Uterus (tissue), 4 donors: ENCODE measurements around the gene THOC2. TPM values are rescaled to one million over a fixed set of nuclear protein-coding genes. Genes with fewer than 3 reads are reported as not detected.
"Not testable (repeated sequence)": the region's sequence is repeated elsewhere in the genome, so short reads cannot be mapped to it uniquely, and the experiment has no call there.

Source experiments
- DNase-seq, 2 donors: peaks; one replicate each; pipeline ENCODE4 v3.0.0-alpha.2; 2019 to 2020
- H3K27ac ChIP-seq, 2 donors: fragments of 200-600 bp; sonication (generic); 1 replicate in 1 of 2; 2 replicates in 1 of 2; pipeline ENCODE4 v1.5.1; 2016 to 2018
- H3K27me3 ChIP-seq, 2 donors: fragments of 200-600 bp; sonication (generic); one replicate each; pipeline ENCODE4 v1.5.1; 2018 to 2019; ENCODE audit warnings: control low read depth in 1 of 2
- H3K36me3 ChIP-seq, 2 donors: fragments of 200-600 bp; sonication (generic); one replicate each; pipeline ENCODE4 v1.5.1; 2019; ENCODE audit warnings: control low read depth in 1 of 2
- H3K4me1 ChIP-seq, 2 donors: fragments of 200-600 bp; sonication (generic); one replicate each; pipeline ENCODE4 v1.5.1; 2018 to 2019; ENCODE audit warnings: control low read depth in 1 of 2
- H3K4me3 ChIP-seq, 2 donors: fragments of 200-600 bp; sonication (generic); 1 replicate in 1 of 2; 2 replicates in 1 of 2; pipeline ENCODE4 v1.5.1; 2018 to 2019; ENCODE audit warnings: mild to moderate bottlenecking in 1 of 2
- H3K9me3 ChIP-seq, 2 donors: fragments of 200-600 bp; sonication (generic); one replicate each; pipeline ENCODE4 v1.5.1; 2019; ENCODE audit warnings: control low read depth in 1 of 2
- POLR2A ChIP-seq, 2 donors: fragments of 450-650 bp; IDR thresholded peaks; one replicate each; pipeline ENCODE4 v1.6.1; 2016; ENCODE audit warnings: antibody characterized with exemption in 2 of 2, mild to moderate bottlenecking in 1 of 2, moderate library complexity in 1 of 2
- intact Hi-C: fragments of 100-400 bp; cut with DNase I; formaldehyde crosslinking; loops from one replicate; pipeline ENCODE4 v1.15.1; 2023; ENCODE audit warnings: low total_unique reads
- total RNA-seq, 4 donors: library from RNA; depleted of rRNA in 3 of 4; stranded (reverse); fragments of >200 nt in 3 of 4; gene quantifications; one replicate each; pipeline versions ENCODE4 v1.1.0 to v1.2.4, GENCODE V29; 2014 to 2023
- TF ChIP-seq, protein P1 (sequence below), 4 experiments: fragments of 200-600 bp in 2 of 4; fragments of 450-650 bp in 2 of 4; sonication (generic) in 2 of 4; IDR thresholded peaks; one replicate each; pipeline ENCODE4 v1.5.1; 2016 to 2019; ENCODE audit warnings: antibody characterized with exemption in 4 of 4, mild to moderate bottlenecking in 2 of 4, moderate library complexity in 1 of 4
- donor health status: DM: yes; HTN: yes; CAD: no.

Gene THOC2
- total RNA-seq, 4 donors from 2014 or later = 54.3 to 180 (median 80.1) TPM

DNA sequence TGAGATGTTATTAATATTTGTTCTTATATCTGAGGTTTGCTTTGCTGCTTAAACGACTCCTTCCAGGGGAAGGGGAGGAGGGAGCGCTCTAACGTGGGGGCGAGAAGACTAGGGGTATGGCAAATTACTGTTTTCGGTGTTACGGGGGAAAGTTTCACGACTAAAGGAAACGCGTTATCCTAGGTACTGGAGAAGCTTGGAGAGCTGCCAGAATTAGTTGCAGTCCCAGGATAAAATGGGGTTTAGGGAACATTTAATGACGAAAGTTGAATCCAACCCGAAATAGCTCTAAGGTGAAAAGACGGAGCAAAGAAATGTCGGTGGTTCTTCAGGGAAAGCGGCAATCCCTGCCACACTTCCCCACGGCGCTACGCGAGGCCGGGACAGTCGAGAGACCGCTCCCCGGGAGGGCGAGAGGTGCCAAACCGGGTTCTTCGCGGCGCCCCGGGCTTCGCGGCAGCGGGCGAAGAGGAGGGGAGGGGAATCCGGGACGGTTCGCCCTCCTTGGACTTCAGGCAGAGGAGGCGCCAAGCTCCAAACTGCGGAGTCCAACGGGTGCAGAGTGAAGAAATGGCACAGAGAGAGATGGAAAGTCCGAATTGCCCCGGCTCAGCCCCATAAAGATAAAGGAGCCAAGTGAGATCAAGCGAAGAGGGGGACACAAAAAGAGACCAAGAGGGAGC lies 724 bp downstream of the THOC2 start:
- Histone ChIP-seq H3K4me3 (peak overlapping the region; percentile 71 to 72), H3K4me1 (no peaks in the 10 kb centered on the region), H3K27ac (peak overlapping the region; percentile 86 to 87), H3K9me3 (no peaks in the 10 kb centered on the region), H3K36me3 (no peaks in the 10 kb centered on the region), H3K27me3 (no peaks in the 10 kb centered on the region)
- TF ChIP-seq, protein P1, sequence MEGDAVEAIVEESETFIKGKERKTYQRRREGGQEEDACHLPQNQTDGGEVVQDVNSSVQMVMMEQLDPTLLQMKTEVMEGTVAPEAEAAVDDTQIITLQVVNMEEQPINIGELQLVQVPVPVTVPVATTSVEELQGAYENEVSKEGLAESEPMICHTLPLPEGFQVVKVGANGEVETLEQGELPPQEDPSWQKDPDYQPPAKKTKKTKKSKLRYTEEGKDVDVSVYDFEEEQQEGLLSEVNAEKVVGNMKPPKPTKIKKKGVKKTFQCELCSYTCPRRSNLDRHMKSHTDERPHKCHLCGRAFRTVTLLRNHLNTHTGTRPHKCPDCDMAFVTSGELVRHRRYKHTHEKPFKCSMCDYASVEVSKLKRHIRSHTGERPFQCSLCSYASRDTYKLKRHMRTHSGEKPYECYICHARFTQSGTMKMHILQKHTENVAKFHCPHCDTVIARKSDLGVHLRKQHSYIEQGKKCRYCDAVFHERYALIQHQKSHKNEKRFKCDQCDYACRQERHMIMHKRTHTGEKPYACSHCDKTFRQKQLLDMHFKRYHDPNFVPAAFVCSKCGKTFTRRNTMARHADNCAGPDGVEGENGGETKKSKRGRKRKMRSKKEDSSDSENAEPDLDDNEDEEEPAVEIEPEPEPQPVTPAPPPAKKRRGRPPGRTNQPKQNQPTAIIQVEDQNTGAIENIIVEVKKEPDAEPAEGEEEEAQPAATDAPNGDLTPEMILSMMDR (IDR thresholded peaks at IDR 0.05) = no peak
- TF ChIP-seq POLR2A (IDR thresholded peaks at IDR 0.05) = no peak
- peak in 1 of 2 donors; percentile 20 for DNase-seq
- intact Hi-C loops = no loop called here

DNA sequence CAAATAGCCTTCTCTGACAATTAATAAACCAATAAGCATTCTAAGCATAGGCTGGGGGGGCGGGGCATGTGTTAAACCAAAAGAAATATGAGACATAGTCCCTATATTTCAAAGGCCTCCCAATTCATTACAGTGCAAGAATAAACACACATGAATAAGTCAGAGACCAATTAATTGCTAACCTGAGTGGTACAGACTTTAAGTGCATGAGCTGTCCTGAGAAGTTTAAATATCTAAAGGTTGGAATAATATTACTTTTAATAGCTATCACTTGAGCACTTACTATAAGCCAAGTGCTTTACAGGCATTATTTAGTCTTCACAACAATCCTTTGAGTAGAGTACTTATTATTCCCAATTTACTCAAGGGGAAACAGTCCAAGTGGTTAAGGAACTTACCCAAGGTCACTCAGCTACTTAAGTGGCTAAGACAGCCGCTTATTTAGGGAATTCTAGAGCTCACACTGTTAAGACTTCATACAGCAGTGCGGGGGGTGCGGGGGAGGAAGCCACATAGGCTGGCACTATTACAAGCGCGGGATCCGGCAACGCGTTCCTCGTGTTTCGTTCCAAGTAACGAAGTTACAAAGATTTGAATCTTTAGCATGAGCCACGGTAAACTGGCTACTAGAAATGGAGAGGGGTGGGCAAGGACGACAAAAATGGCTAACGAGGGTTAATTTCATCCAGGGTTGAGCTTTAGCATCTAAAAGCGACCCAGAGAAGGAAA lies 1.4 kb downstream of the THOC2 start:
- DNase-seq = no peak
- Histone ChIP-seq H3K9me3 (no peaks in the 10 kb centered on the region), H3K36me3 (no peaks in the 10 kb centered on the region), H3K4me1 (no peaks in the 10 kb centered on the region), H3K27me3 (no peaks in the 10 kb centered on the region), H3K27ac (peak overlapping the region; percentile 86 to 87), H3K4me3 (peak overlapping the region; percentile 71 to 72)
- intact Hi-C loops = no loop called here
- TF ChIP-seq POLR2A (IDR thresholded peaks at IDR 0.05) = no peak
- TF ChIP-seq, protein P1 (IDR thresholded peaks at IDR 0.05) = no peak

DNA sequence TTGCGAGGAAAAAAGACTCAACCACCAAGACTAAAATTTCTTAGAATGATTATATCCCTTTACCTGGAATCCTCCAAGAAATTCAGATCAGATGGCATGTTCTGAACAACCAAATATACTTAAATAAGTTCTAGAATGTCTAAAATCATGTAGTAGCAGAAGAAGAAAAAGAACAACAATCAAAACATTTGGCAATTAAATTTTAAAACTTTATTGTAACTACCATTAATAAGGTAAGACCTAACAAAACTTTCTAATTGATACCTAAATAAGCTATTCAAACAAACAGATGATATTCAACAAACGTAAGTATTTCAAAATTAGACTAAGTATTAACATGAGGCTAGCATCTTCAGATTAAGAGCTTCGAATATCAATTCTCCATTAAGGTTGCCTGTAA lies 4.3 kb downstream of the THOC2 start:
- Histone ChIP-seq H3K36me3 (no peaks in the 10 kb centered on the region), H3K27me3 (no peaks in the 10 kb centered on the region), H3K9me3 (no peaks in the 10 kb centered on the region), H3K4me3 (no peak overlapping the region), H3K4me1 (no peaks in the 10 kb centered on the region), H3K27ac (no peak overlapping the region)
- TF ChIP-seq, protein P1 (IDR thresholded peaks at IDR 0.05) = no peak
- no peak for TF ChIP-seq POLR2A (IDR thresholded peaks at IDR 0.05)
- DNase-seq = no peak
- intact Hi-C loops = no loop called here

DNA sequence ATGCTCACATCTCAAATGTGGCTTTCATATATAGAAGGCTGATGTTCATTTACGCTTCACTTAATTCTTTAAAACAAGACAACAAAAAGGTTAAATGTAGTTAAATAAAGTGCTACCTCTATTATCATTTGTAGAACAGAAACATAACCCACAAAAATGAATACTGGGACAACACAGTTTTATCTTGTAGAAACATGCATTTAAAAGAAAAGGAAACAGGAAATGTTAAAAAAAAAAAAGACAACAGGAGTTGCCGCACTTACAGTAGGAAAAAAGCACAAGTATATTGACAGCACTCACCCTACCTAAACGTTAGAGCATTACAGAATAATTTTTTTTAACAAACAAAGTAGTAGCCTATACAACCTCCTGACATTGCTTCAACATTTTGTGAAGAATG lies 4.8 kb downstream of the THOC2 start:
- no peak overlapping the region for H3K27ac ChIP-seq
- no peaks in the 10 kb centered on the region for H3K36me3 ChIP-seq
- no peaks in the 10 kb centered on the region for H3K4me1 ChIP-seq
- TF ChIP-seq, protein P1 (IDR thresholded peaks at IDR 0.05) = no peak
- no peak for TF ChIP-seq POLR2A (IDR thresholded peaks at IDR 0.05)
- no peak for DNase-seq
- intact Hi-C loops = no loop called here
- H3K4me3 ChIP-seq = no peak overlapping the region
- no peaks in the 10 kb centered on the region for H3K27me3 ChIP-seq
- no peaks in the 10 kb centered on the region for H3K9me3 ChIP-seq

DNA sequence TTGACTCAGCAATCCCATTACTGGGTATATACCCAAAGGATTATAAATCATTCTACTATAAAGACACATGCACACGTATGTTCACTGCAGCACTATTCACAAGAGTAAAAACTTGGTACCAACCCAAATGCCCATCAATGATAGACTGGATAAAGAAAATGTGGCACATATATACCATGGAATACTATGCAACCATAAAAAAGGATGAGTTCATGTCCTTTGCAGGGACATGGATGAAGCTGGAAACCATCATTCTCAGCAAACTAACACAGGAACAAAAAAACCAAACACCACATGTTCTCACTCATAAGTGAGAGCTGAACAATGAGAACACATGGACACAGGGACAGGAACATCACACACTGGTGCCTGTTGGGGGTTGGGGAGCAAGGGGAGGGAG lies 10.7 kb downstream of the THOC2 start:
- intact Hi-C loops, H3K9me3 ChIP-seq, H3K27me3 ChIP-seq, DNase-seq, H3K27ac ChIP-seq, H3K4me1 ChIP-seq, H3K4me3 ChIP-seq, H3K36me3 ChIP-seq: not testable (repeated sequence)
